Esophagus (tissue), 2 donors: ENCODE results near the gene SLC9A3. TPM values are rescaled to one million over a fixed set of nuclear protein-coding genes. Genes with fewer than 3 reads are reported as not detected.

ENCODE experiments used
- H3K27ac ChIP-seq, 2 donors: one replicate each; pipeline ENCODE4 v1.5.1; 2013; ENCODE audit warnings: low read depth in 2 of 2, mild to moderate bottlenecking in 2 of 2, inconsistent platforms in 1 of 2, low read length in 1 of 2, moderate library complexity in 1 of 2
- H3K27me3 ChIP-seq, 2 donors: one replicate each; pipeline ENCODE4 v1.6.1; 2013; ENCODE audit warnings: low read length in 2 of 2, control low read depth in 1 of 2, mild to moderate bottlenecking in 1 of 2; ENCODE audit not compliant: insufficient read depth in 2 of 2, control insufficient read depth in 1 of 2
- H3K36me3 ChIP-seq, 2 donors: one replicate each; pipeline ENCODE4 v1.6.1; 2013; ENCODE audit warnings: low read length in 1 of 2; ENCODE audit not compliant: control insufficient read depth in 2 of 2, insufficient read depth in 2 of 2
- H3K4me1 ChIP-seq, 2 donors: one replicate each; pipeline ENCODE4 v1.6.1; 2013; ENCODE audit warnings: low read length in 1 of 2; ENCODE audit not compliant: control insufficient read depth in 2 of 2, insufficient read depth in 2 of 2
- H3K4me3 ChIP-seq, 2 donors: one replicate each; pipeline ENCODE4 v1.5.1; 2013; ENCODE audit warnings: low read length in 2 of 2, mild to moderate bottlenecking in 2 of 2, low read depth in 1 of 2, moderate library complexity in 1 of 2
- H3K9me3 ChIP-seq, 2 donors: one replicate each; pipeline ENCODE4 v1.6.1; 2013; ENCODE audit warnings: mild to moderate bottlenecking in 2 of 2, low read depth in 1 of 2, low read length in 1 of 2, moderate library complexity in 1 of 2; ENCODE audit not compliant: control insufficient read depth in 2 of 2, insufficient read depth in 1 of 2
- WGBS, 2 donors: extraction: QIAGEN DNeasy Blood & Tissue Kit; methylation state at CpG; one replicate each; pipeline ENCODE4 v1.1.7; 2013; 5-methylcytosine and 5-hydroxymethylcytosine counted together
- polyA plus RNA-seq, 2 donors: library from polyadenylated mRNA; stranded (reverse); fragments of 200-250 nt; gene quantifications; one replicate each; pipeline ENCODE4 v1.2.3, GENCODE V29; 2013
- donor health status: healthy with polysubstance abuse.
- donor health status: Bipolar disorder and iron deficiency.

SLC9A3 gene
- polyA plus RNA-seq, 2 donors, result 1.9 to 4.4 TPM

- peaks cover 0 to 3% of the 10 kb centered on the region in 2 donors for H3K36me3 ChIP-seq
- WGBS, 2 donors, result 52 to 63% methylated on average over 35 of the region's 35 CpGs
- H3K4me1 ChIP-seq, result peaks cover 2 to 6% of the 10 kb centered on the region in 2 donors
- H3K9me3 ChIP-seq, result no peaks in the 10 kb centered on the region
- no peak overlapping the region for H3K27ac ChIP-seq
- no peaks in the 10 kb centered on the region for H3K27me3 ChIP-seq
- no peak overlapping the region for H3K4me3 ChIP-seq
Observed at GRCh38 chr5:429453-430188, 94.6 kb downstream of the SLC9A3 start.

GRCh38 chr5:428754-429452 lies 95.3 kb downstream of the SLC9A3 start:
- Histone ChIP-seq H3K9me3 (no peaks in the 10 kb centered on the region), H3K4me1 (peaks cover 2 to 6% of the 10 kb centered on the region in 2 donors), H3K36me3 (peaks cover 0 to 3% of the 10 kb centered on the region in 2 donors), H3K27me3 (no peaks in the 10 kb centered on the region), H3K27ac (no peak overlapping the region), H3K4me3 (no peak overlapping the region)
- WGBS, 2 donors, result 80 to 86% methylated on average over 22 of the region's 22 CpGs

- Histone ChIP-seq H3K4me1 (peaks cover 2 to 6% of the 10 kb centered on the region in 2 donors), H3K36me3 (peaks cover 0 to 3% of the 10 kb centered on the region in 2 donors), H3K9me3 (no peaks in the 10 kb centered on the region), H3K4me3 (no peak overlapping the region), H3K27ac (no peak overlapping the region), H3K27me3 (no peaks in the 10 kb centered on the region)
- 92 to 95% methylated on average over 11 of the region's 11 CpGs for WGBS, 2 donors
Observed at GRCh38 chr5:428219-428618, 96.0 kb downstream of the SLC9A3 start.

- no peaks in the 10 kb centered on the region for H3K9me3 ChIP-seq
- H3K27ac ChIP-seq, result no peak overlapping the region
- peaks cover 2 to 6% of the 10 kb centered on the region in 2 donors for H3K4me1 ChIP-seq
- H3K36me3 ChIP-seq, result peaks cover 0 to 3% of the 10 kb centered on the region in 2 donors
- no peak overlapping the region for H3K4me3 ChIP-seq
- no peaks in the 10 kb centered on the region for H3K27me3 ChIP-seq
- 93 to 95% methylated on average over 39 of the region's 39 CpGs for WGBS, 2 donors
Observed at GRCh38 chr5:427415-428087, 96.7 kb downstream of the SLC9A3 start.

- WGBS, 2 donors, result 79 to 91% methylated on average over 3 of the region's 3 CpGs
- Histone ChIP-seq H3K36me3 (peaks cover 0 to 3% of the 10 kb centered on the region in 2 donors), H3K27ac (no peak overlapping the region)
Observed at GRCh38 chr5:426392-426976, 97.8 kb downstream of the SLC9A3 start.

GRCh38 chr5:425714-426113 lies 98.5 kb downstream of the SLC9A3 start:
- no peak overlapping the region for H3K27ac ChIP-seq
- peaks cover 0 to 3% of the 10 kb centered on the region in 2 donors for H3K36me3 ChIP-seq
- H3K4me3 ChIP-seq, result no peak overlapping the region
- 48 to 49% methylated on average over 5 of the region's 5 CpGs for WGBS, 2 donors
- no peaks in the 10 kb centered on the region for H3K9me3 ChIP-seq
- H3K27me3 ChIP-seq, result no peaks in the 10 kb centered on the region
- H3K4me1 ChIP-seq, result peaks cover 2 to 3% of the 10 kb centered on the region in 2 donors

More at GRCh38 chr5:426392-426976, 97.8 kb downstream of the SLC9A3 start:
- no peaks in the 10 kb centered on the region for H3K27me3 ChIP-seq
- H3K4me1 ChIP-seq, result peaks cover 2 to 6% of the 10 kb centered on the region in 2 donors
- H3K9me3 ChIP-seq, result no peaks in the 10 kb centered on the region
- H3K4me3 ChIP-seq, result no peak overlapping the region

GRCh38 chr5:424301-425110 lies 99.7 kb downstream of the SLC9A3 start:
- Histone ChIP-seq H3K4me1 (peaks cover 0 to 2% of the 10 kb centered on the region in 2 donors), H3K4me3 (no peak overlapping the region), H3K9me3 (no peaks in the 10 kb centered on the region), H3K36me3 (peaks cover 0 to 3% of the 10 kb centered on the region in 2 donors), H3K27ac (no peak overlapping the region), H3K27me3 (no peaks in the 10 kb centered on the region)
- 69 to 77% methylated on average over 11 of the region's 11 CpGs for WGBS, 2 donors

- peaks cover 0 to 3% of the 10 kb centered on the region in 2 donors for H3K36me3 ChIP-seq
- no peak overlapping the region for H3K4me3 ChIP-seq
- WGBS, 2 donors, result 77 to 80% methylated on average over 24 of the region's 24 CpGs
- no peaks in the 10 kb centered on the region for H3K27me3 ChIP-seq
- H3K4me1 ChIP-seq, result peaks cover 0 to 2% of the 10 kb centered on the region in 2 donors
- no peak overlapping the region for H3K27ac ChIP-seq
- H3K9me3 ChIP-seq, result no peaks in the 10 kb centered on the region
Observed at GRCh38 chr5:423626-424261, 100.5 kb downstream of the SLC9A3 start.
